Measurements from ENCODE around the gene PRKCE. TPM values are rescaled to one million over a fixed set of nuclear protein-coding genes. Genes with fewer than 3 reads are reported as not detected.
A peak's percentile ranks its signal among the peaks of the same experiment; 100 is the strongest.

The PRKCE gene
- polyA plus RNA-seq, 1 of the 3 experiments (the other 2 are of a cell fraction), result 16.3 TPM

GRCh38 chr2:45786836-45787357 lies 135.4 kb downstream of the PRKCE start:
- H4K20me1 ChIP-seq (ENCODE audit: insufficient read depth), result no peaks in the 10 kb centered on the region
- ChIA-PET CTCF (interaction anchor here (0.7 to 4.0 kb wide), 4 partner anchors 8 to 149 kb away, joined by 3 to 22 read pairs (median 4); no protein-coding TSS in a partner anchor), POLR2A (no interaction called here)
- H3K27me3 ChIP-seq (ENCODE audit: insufficient read depth), result no peaks in the 10 kb centered on the region
- no peak overlapping the region for H2AFZ ChIP-seq (ENCODE audit: low read depth)
- no peak for DNase-seq
- WGBS (ENCODE audit: low lambda C conversion rate), result 92% methylated on average over 10 of the region's 10 CpGs
- H3K9me2 ChIP-seq, result no peaks in the 10 kb centered on the region
- H3F3A ChIP-seq (replicated peaks; ENCODE audit: insufficient read depth), result no peaks in the 10 kb centered on the region
- H3K9me3 ChIP-seq, result no peaks in the 10 kb centered on the region
- H3K4me3 ChIP-seq (ENCODE audit: low read depth in 2 of 2, low read length in 1 of 2), result no peak overlapping the region
- TF ChIP-seq REST (IDR thresholded peaks at IDR 0.05; ENCODE audit: low read depth, low read length) (no peak), PBX3 (IDR thresholded peaks at IDR 0.05) (no peak), GATA2 (CRISPR knock-in tag; IDR thresholded peaks at IDR 0.05) (no peak)
- TF ChIP-seq, protein P1, sequence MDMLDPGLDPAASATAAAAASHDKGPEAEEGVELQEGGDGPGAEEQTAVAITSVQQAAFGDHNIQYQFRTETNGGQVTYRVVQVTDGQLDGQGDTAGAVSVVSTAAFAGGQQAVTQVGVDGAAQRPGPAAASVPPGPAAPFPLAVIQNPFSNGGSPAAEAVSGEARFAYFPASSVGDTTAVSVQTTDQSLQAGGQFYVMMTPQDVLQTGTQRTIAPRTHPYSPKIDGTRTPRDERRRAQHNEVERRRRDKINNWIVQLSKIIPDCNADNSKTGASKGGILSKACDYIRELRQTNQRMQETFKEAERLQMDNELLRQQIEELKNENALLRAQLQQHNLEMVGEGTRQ (IDR thresholded peaks at IDR 0.05; ENCODE audit: borderline replicate concordance, low read depth, low read length), result no peak
- peaks cover 0 to 56% of the 10 kb centered on the region in 2 experiments; a peak in 2 of 4 replicates for H3K4me1 ChIP-seq (ENCODE audit: control insufficient read depth in 1 of 2, insufficient read depth in 2 of 2, low read depth in 1 of 2, low read length in 1 of 2)
- H3K9ac ChIP-seq, result no peak overlapping the region
- no peak overlapping the region for H3K4me2 ChIP-seq
- no peaks in the 10 kb centered on the region for H3K36me3 ChIP-seq (replicated peaks in 1 of 2; ENCODE audit: control insufficient read depth in 1 of 2, insufficient read depth in 2 of 2, low read length in 1 of 2)
- peak overlapping the region in 1 of 2 experiments; percentile 84; a peak in 2 of 4 replicates for H3K27ac ChIP-seq (ENCODE audit: low read depth in 2 of 2, low read length in 1 of 2)
- H3K79me2 ChIP-seq (ENCODE audit: insufficient read depth), result no peaks in the 10 kb centered on the region

DNA sequence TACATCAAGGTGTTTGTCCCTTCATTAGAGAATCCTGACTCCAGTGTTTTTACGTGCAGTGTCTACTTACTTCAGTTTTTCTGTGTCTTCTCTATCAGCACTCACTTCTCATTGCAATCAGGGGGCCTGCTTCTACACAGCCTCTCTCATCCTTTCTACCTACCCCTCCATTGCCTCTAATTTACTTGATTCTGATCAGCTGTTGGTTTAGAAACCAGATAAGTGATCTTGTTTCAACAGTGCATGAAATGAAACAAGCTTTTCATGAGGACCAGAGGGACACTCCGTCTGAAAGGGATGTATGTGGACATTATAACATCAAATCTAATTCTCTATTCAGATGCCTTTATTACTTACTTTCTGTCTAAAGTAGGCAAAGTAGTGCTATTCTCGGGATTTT lies 136.9 kb downstream of the PRKCE start:
- ChIA-PET POLR2A (no interaction called here), CTCF (interaction anchor here (0.6 to 4.0 kb wide), 6 partner anchors 9 to 147 kb away, joined by 3 to 22 read pairs (median 3); no protein-coding TSS in a partner anchor)
- 76% methylated on average over 3 of the region's 3 CpGs for WGBS (ENCODE audit: low lambda C conversion rate)
- 0 out of 4 replicates have a peak, but pooled peaks of 1 of the 2 experiments have one; percentile 32 for TF ChIP-seq EP300 (IDR thresholded peaks at IDR 0.05; ENCODE audit: borderline replicate concordance in 1 of 2, low read depth in 1 of 2, low read length in 1 of 2)
- no peak for TF ChIP-seq YY1 (IDR thresholded peaks at IDR 0.05; ENCODE audit: low read depth)
- TF ChIP-seq MAX (IDR thresholded peaks at IDR 0.05; ENCODE audit: low read depth), result no peak
- peak; percentile 77 for TF ChIP-seq GATA2 (CRISPR knock-in tag; IDR thresholded peaks at IDR 0.05)
- TF ChIP-seq POLR2AphosphoS5 (IDR thresholded peaks at IDR 0.05; ENCODE audit: low read depth, low read length), result no peak
- H3K4me3 ChIP-seq (ENCODE audit: low read depth in 2 of 2, low read length in 1 of 2), result no peak overlapping the region
- peaks cover 0 to 48% of the 10 kb centered on the region in 2 experiments; a peak in 2 of 4 replicates for H3K4me1 ChIP-seq (ENCODE audit: control insufficient read depth in 1 of 2, insufficient read depth in 2 of 2, low read depth in 1 of 2, low read length in 1 of 2)
- H3K27me3 ChIP-seq (ENCODE audit: insufficient read depth), result no peaks in the 10 kb centered on the region
- peak overlapping the region in 1 of 2 experiments; percentile 30; a peak in 1 of 4 replicates for H3K27ac ChIP-seq (ENCODE audit: low read depth in 2 of 2, low read length in 1 of 2)
- no peak overlapping the region for H3K4me2 ChIP-seq
- H3K79me2 ChIP-seq (ENCODE audit: insufficient read depth), result no peaks in the 10 kb centered on the region
- H3K9me3 ChIP-seq, result no peaks in the 10 kb centered on the region
- no peak overlapping the region for H2AFZ ChIP-seq (ENCODE audit: low read depth)
- H3F3A ChIP-seq (replicated peaks; ENCODE audit: insufficient read depth), result no peaks in the 10 kb centered on the region
- H4K20me1 ChIP-seq (ENCODE audit: insufficient read depth), result no peaks in the 10 kb centered on the region
- DNase-seq, result peak; percentile 30
- no peaks in the 10 kb centered on the region for H3K36me3 ChIP-seq (replicated peaks in 1 of 2; ENCODE audit: control insufficient read depth in 1 of 2, insufficient read depth in 2 of 2, low read length in 1 of 2)
- no peaks in the 10 kb centered on the region for H3K9me2 ChIP-seq
- no peak overlapping the region for H3K9ac ChIP-seq

All from SK-N-SH (cell line).